ENCODE measurements around the gene NKD2.

Gene NKD2

DNA sequence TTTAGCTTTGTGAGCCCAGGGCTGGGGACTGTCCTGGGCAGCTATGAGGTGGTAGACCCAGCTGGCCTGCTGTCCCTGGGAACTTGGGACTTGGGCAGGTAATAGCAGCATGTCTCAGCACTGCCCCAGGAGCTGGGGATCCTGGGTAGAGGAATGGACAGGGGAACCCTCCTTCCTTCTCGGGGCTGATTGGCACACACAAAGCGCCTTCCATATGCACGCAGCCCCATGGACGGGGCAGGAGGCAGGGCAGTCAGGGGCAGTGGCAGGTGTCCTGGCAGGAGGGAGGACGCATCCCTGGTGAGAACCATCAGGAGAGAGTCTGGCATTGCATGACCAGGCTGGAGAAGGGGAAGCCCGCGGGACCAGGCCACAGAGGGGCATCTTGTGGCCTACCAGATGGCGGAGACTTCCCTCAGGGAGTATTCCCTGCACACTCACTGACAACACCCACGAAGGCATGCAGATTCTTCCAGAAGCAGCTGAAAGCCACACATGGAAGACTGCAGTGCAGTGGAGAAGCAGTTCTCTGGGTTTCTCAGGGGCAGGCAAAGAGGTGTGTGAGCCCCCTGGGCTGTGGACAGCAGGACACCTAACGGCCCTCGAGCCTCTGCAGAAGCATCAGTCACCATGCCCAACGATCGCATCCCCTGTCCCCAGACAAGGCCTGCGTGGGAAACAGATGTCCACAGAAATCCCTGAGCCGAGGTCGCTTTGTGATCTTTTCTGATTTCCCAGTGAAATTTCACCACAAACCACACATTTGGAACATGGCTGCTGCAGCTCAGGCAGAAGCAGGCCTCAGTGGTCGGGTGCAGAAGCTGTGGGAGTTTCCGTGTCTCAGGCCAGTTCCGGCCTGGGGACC, 7.0 kb upstream of the NKD2 start:
- no peak for DNase-seq

DNA sequence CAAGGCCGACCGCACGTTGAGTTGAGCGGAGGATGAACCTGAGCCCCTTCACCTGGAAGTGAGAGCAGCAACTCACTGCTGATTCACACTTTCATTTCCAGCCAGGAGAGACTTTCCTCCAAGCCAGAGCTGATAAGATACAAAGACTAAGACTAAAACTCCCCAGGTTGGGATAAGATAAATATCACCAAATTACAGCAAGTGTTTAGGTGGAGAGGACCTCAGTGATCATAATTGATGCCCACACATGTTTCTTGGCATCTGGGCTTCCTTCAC, 6.4 kb upstream of the NKD2 start:
- DNase-seq, result no peak

DNA sequence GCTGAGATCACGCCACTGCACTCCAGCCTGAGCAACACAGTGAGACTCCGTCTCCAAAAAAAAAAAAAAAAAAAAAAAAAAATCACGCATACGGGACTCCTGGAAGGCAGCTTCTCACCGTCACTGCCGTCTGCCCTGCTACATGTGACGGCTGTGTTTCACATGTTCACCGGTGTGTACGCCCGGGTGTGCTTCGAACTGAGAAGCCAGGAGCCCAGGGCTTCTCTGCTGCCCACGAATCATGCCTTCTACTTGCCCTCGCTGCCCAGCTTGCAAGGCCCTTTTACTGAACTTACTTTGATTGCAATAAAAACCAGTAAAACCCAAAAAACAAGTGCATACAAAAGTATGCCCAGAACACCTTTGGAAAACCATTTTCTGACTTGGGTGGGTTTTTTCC, 5.8 kb upstream of the NKD2 start:
- DNase-seq, result no peak

DNA sequence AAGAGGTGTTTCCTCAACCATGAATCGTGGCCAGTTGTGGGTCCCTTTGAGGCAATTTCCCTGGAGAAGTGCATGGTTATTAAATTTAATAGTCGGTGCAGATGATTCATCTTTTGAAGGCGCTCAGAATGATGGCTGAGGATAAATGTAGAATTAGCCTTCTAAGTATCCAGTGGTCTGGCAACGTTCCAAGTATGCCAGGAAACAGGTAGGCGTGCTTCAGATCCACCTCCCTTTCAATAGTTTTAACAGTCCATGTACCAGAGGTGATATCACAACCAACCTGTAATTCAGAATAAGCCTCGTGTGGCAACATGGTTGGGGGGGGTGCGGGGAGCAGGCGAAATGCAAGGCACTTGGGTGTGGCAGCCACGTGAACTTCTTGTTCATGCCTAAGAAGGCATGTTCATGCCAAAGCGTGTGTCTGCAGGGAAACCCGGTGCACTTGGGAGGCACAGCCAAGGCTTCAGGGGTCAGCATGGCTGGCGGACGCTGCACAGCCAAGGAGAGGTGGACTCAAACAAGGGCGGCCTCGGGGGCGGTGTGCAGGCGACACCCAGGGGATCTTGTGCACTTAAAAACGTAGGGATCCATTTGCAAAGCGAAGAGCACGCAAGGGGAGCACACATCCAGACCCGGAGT, 5.2 kb upstream of the NKD2 start:
- DNase-seq, result peak in 4 of 6 experiments; percentile 7 to 47 (median 24)

- DNase-seq, result peak; percentile 7 to 55 (median 36)
These were observed 3.9 kb upstream of the NKD2 start for GRCh38 chr5:1004461-1005248.

DNA sequence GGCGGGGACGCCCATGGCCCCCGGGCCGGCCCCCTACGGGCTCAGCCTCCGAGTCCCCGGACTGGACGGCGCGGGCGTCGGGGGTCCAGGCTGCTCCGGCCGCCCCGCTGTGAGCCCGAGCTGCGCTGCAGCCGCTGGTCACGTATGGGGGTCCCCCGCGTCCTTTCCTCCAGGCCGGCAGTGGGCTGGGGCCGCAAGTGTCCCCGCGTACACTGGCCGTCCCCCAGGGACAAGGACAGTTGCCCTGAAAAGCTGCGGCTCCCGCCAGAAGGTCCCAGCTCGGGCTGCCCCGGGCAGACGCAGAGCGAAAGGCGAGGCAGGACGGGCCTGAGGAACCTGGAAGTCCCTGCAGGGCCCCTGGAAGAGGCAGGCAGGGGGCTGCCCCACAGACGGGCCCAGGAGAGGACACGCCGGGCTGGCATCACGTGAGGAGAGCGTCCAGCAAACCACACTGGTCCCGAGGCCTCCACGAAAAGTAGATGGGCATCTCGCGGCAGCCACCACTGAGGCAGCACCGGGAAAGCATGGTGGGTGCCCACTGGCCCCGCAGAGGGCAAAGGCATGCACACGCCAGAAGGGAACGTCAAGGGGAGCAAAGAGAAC, 3.3 kb upstream of the NKD2 start:
- no peak for DNase-seq

DNA sequence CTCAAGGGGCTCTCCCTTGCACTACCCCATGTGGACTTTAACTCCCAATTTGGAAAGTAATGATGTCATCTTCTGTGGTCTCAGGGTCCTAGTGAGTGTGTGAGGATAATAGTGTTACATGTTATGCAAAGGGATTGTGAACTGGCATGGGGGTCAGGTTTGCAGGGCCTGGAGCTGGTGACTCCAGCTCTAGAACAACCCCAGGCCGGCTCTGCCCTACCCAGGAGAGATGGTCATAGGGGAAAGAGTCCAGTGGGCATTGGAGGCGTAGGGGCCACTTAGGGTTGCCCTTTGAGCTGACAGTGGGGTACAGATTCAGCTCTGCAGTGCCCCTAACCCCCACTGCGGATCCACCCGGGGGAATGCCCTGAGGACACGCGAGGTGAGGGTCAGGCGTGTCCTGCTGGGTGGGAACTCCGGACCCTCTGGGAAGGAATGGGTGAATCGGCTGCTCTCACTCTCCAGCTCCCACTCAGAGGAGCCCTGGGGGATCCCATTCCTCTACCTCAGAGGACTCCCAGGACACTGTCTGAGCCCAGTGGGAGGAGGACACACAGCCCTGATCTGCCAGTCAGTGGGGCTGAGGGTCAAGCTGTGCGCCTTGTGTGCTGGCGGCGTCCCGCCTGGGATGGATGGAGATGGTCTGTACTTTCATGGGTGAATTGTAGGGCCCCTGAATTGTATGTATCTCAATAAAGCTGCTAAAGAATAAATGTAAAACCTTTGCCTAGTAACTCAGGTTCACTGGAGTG, 2.5 kb upstream of the NKD2 start:
- DNase-seq, result no peak

- no peak for DNase-seq
These were observed 1.9 kb upstream of the NKD2 start for GRCh38 chr5:1006656-1007071.

DNA sequence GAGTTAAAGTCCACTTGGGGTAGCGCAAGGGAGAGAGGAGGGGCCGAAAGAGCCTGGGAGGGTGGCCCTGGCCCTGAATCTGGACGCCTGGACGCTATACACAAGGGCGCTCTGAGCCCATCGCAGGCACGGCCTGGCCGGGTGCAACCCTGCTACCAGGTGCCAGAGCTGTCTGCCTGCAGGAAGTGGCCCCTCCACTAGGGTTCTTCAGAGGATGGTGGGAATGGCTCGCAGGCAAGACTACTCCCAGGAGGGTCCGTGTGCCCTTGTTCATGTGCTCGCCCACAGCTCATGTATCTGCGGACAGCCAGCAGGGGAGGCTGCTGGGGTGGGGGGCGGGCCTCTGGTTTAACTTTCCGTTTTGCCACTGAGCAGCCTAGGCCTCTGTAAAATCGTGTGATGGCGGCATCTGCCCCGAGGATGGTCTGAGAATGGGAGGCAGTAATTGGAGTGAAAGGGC, 1.4 kb upstream of the NKD2 start:
- DNase-seq, result no peak

GRCh38 chr5:1007681-1008450, 736 bp upstream of the NKD2 start:
- DNase-seq, result no peak

DNA sequence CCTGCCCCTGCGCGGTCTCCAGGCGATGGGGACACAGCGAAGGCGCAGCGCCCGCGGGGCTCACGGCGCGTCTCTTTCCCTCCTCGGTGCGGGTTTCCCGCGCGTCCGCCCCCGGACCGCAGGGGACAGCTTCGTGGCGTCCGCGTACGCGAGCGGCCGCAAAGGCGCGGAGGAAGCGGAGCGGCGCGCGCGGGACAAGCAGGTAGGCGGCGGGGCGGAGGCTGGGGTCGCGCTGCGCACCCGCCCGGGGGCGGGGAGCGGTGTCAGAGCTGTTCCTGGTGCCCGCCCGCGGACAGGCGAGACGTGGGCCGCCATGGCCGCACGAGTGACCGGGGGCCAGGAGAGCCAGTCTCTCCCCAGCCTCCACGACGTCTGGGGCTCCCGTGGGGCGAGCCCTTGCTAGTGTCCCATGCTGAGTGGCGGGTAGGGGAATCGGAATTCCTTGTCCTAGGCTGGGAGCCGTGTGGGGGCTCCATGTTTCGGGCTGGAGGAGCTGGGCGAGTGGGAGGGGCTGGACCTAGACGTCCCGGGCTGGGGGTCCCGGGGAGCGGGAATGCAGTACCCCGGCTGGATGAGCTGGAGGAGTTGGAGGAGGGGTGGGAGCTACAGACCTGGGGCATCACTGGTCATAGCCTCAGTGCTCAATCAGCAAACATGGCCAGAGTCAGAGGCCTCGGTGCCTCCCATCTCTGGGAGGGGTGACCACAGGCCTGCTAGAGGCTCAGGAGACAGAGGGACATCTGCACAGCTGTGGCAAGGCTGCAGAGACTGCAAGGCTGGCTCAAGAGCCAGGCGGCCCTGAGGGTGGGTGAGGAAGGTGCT, 968 bp downstream of the NKD2 start:
- peak in 1 of 6 experiments; percentile 10 for DNase-seq

- no peak for DNase-seq
These were observed 1.5 kb downstream of the NKD2 start for GRCh38 chr5:1010181-1010510.

GRCh38 chr5:1010641-1011046, 2.0 kb downstream of the NKD2 start:
- DNase-seq, result no peak

DNA sequence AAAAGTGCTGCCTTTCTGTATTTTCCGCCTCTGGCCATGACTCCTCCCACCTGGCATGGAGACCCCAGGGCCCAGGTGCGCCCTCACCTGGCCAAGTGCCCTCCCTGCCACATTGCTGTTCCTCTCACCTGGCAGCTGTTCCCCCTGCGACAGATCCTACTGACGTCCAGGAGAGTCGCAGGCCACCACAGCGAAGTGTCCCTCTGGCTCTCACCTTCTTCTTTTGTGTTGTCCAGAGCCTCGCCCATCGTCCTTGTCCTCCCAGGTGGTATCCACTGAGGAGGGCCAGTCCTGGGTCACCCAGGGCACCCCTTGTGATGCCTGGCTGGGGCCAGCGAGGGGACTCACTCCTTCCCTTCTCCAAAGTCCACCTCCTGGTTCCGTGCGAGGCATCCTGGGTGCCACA, 2.6 kb downstream of the NKD2 start:
- DNase-seq, result peak in 5 of 6 experiments; percentile 18 to 42 (median 29)

DNA sequence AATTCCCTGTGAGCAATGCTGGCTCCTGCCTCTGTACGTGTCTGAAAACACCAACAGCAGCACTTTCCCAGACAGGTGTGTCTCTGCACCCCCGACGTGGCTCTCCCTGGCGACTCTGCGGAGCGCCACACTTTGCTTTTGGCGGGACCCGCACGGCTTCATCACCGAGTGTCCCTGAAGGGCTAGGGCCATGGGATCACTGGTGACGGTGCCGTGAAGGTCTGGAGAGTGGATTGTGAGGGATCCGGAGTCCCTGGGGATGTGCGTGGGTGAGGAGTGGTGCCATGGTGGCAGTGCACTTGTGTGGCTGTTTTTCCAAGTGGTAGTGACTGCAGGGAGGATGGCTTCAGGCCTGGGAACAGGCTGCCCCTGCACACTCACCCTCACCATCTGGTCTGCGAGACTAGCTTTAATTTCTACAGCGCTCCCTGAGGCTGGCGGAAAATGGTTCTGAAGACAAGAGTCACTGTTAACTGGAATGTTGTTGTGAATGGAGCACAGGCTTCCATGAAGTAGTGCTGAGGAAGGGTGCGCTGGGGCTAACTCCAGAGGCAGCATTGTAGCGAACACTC, 3.2 kb downstream of the NKD2 start:
- no peak for DNase-seq

DNA sequence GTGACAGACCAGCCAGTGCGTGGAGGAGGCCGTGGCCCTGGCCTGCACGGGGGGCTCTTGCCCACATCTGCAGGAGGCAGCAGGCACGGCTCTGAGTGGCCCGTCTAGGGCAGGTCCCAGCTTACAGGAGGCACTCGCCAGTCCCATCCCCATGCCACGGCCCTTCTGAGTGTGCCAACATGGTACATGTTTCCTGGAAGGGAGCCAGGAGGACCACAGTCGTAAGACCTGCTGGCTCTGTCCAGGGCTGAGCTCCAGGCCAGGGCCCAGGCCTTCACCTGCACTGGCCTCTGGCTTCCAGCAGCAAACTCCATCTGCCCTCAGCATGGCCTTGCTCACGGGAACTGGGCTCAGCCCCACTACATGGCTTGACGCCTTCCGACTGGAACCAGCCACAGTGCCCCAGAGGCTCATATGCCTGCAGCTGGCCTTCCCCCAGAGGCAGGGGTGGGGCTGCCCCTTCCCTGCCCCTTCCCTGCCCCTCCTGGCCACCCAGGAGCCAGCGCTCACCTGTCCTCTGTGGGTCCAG, 3.8 kb downstream of the NKD2 start:
- no peak for DNase-seq

DNA sequence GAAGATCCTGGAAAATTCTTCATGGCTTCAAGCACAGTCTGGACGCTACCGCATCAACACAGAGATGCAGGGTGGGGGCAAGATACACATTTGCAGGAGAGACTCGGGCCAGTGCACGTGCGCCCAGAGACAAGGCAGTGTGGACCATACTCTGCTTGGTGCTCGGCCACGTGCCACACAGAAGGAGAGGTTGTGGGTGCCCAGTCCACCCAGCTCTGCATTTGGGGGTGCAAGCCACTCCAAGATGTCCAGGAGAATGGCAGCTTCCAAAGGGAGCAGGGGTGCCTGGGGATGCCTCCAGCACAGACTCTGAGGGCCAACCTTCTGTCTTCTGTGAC, 4.3 kb downstream of the NKD2 start:
- no peak for DNase-seq

- DNase-seq, result no peak
These were observed 4.8 kb downstream of the NKD2 start for GRCh38 chr5:1013238-1013947.

- no peak for DNase-seq
These were observed 5.3 kb downstream of the NKD2 start for GRCh38 chr5:1013948-1014301.

- DNase-seq, result no peak
These were observed 5.7 kb downstream of the NKD2 start for GRCh38 chr5:1014346-1014745.
